NCI-H2029 treated with DMSO at 0.1 percent for 48 hours (cell line): ENCODE measurements around the gene CCDC194.
A peak's percentile ranks its signal among the peaks of the same experiment; 100 is the strongest.

Source experiments
- DNase-seq: peaks from one replicate; lab custom pipeline; 2025; lab: John Stamatoyannopoulos, UW

CCDC194 gene

DNA sequence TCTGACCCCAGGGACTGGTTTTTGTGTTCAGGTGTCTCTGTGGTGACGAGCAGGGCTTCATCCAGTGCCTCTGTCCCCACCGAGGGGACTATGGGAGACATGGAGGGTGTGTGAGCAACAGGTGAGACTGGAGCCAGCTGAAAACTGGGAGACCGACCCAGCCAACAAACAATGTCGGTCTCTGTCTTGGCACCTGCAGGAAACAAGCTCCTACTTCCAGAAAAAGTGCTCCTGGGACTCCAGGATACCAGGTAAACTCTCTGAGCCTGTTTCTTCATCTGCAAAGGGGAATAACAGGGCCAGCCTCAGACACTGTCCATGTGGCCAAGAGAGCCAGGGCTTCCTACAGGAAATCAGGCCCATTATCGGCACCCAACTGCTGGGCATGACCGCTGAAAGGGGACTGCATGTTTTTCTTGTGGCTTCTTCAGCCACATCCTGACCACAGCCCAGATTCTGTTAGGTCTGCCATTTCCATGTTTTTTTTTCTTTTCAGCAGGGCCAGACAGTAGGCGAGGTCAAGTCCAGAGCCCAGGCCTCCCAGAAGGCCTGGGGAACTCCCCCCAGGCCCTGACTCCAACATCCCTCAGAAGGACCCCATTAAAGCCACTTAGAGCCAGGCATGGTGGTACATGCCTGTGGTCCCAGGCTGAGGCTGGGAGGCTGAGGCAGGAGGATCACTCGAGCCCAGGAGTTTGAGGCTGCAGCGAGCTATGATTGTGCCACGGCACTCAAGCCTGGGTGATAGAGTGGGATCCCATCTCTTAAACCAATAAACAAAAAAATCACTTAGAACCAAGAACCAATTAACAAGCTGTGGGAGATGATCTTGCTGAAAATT, 12.3 kb upstream of the CCDC194 start:
- DNase-seq: no peak

DNA sequence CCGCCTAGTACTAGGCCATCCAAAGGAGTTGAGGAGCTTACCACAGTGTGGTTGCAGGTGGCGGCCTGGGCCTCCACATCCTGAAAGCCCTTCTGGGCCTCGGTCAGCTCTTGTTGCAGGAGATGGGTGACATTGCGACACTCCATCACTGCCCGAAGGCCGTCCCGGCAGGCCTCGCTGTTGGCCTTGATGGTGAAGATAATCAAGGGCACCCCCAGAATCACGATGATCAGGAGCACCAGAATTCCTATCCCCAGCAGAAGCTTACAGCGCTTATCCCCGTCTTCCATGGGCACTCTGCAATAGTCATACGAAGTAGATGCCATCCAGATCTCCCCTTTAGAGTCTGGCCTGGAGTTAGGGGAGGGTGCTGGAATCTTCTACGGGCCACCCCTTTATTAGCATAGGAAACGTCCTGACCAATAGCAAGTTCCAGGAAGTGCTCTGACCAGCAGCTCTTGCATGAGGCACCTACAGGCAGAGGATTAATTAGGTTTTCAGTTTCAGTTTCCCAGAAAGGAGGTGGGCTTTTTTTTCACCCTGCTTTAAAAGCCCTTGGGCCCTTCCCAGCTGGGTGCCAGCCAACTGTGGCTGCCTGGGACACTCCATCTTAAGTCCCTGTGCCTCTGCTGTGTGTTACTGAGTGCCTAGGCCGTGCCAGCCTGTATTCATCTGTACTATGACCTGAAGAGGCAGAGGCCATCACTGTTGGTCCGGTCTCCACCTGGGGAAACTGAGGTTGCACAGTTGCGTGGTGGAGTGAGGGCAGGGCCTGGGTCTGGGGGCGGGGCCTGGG, 11.5 kb upstream of the CCDC194 start, which contains the start of gene BST2:
TSS of gene BST2 (minus strand) at position 381 of the 796 bp plus-strand sequence. CDS start at position 326, 55 bp downstream.
- no peak for DNase-seq

DNA sequence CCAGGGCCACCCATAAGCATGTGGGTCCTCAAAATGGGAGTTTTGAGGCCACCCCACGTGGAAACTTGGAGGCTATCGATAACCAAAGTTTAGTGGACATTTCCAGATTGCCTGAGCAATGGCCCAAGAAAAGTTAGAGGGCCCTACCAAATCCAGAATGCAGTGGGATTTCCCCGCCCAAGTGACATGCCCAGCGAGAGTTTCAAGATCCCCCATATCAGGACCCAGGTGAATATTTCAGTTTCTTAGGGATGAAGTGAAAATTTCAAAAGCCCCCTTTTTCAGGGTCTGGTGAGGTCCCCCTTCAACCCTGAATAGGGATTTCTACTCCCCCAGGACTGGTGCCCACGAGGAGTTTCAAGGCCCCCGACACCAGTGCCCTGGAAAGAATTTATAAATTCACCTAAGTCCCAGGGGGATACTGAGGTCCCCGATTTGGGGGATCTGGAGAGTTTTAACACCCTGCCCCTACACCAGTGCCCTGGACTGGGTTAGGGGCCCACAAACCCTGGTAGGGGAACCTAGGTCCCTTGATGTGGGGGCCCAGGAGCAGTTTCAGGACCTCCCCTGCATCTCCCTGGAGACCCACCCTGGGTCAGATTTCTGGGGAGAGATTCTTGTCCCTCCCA, 10.7 kb upstream of the CCDC194 start:
- DNase-seq: no peak

- no peak for DNase-seq
These were observed 10.0 kb upstream of the CCDC194 start for GRCh38 chr19:17404015-17404414.

DNA sequence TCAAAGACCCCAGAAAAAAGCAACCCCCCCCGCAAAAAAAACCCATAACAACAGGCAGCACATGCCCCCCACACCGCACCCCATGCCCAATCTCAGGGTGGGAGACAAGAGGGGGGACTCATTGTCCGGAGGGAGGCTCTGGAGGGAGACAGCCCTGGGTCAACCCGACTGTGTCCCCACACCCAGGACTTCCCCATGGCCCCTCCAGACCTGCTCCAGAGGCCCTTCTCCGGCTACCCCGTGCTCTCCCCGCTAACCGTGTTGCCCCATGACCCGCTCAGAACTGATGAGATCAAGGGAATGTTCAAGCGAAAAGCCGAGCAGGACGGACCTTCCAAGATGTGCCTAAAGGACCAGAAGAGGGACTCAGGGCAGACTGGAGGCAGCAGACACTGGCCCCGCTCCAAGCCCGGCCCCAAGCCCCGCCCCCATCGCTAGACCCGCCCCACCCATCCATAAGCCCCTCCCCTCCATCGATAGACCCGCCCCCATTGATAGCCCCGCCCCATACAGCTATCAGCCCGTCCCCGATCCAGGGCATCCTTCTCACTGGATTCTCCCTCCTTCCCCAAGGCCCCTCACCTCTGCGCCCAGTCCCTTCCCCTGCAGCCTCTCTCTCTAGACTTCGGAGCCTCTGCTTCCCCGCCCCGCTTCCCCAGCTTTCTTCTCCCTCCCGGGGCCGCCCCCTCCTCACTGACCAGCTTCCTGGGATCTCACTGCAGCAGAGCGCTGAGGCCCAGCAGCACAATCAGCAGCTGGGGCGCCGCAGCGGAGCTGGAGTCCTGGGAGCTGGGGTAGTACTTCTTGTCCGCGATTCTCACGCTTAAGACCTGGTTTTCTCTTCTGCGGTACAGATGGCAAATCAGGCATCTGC, 9.2 kb upstream of the CCDC194 start:
- DNase-seq: no peak

- DNase-seq: no peak
These were observed 7.6 kb upstream of the CCDC194 start for GRCh38 chr19:17401628-17402027.

DNA sequence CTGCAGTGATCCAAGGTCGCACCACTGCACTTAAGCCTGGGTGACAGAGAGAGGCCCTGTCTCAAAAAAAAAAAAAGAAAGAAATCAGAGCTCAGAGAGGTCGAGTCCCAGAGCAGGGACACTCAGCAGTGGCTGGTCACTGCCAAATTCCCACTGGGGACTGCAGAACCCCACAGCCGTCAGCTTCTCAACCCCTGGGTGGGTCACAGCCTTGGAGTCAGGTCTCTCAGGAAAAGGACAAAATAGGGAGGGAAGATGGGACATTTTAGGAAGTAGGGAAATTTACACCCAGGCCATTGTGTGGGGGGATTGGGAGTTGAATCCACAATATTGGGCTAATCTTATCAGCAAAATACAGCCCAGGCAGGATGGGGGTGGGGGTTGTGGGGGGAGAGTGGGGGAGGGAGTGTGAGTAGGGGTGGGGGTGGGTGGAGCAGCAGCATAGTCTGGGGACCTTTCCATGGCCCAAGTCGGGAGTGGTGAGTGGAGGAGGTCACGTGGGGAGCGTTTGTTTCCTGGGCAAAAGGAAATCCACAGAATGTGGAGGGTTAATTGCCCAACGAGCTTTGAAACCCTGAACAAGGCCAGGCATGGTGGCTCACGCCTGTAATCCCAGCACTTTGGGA, 5.0 kb upstream of the CCDC194 start:
- DNase-seq: no peak

DNA sequence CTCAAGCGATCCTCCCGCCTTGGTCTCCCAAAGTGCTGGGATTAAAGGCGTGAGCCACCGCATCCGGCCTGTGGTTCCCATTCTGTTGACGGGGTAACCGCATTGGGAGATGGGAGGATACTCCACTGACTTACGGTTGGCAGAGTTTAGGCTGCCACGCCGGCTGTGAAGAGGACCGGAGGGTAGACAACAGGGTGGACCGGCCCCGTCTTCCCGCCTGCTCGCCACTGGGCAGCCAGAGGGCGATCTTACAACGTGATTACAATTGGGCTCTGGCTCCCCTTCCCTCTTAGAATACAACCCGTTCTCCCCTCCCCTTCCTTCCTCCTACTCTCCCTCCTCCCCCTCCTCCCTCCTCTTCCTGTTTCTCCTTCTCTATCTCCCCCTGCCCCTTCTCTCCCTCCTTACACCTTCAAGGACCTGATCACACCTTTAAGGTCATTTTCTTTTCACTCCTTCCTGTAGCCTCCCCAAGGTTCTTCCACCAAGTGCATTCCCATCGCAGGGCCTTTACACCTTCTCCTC, 957 bp upstream of the CCDC194 start:
- DNase-seq: peak; percentile 20

DNA sequence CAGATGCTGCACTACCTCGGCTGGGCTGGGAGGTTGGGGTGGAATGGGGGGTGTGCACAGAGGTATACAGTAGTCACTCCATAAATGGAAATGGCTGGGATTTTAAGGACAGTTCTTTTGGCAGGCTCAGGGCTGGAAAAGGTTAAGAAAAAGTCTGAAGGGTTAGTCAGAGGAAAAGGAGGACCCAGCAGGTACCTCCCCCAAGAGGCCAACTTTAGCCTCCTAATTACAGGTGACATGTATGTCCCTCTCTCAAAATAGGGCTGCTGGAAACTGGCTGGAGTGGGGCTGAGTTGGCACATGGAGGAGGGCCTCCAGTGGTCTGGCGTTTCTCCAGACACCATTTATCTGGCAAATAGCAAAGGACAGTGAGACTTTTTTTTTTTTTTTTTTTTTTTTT, 994 bp downstream of the CCDC194 start:
- DNase-seq: no peak

DNA sequence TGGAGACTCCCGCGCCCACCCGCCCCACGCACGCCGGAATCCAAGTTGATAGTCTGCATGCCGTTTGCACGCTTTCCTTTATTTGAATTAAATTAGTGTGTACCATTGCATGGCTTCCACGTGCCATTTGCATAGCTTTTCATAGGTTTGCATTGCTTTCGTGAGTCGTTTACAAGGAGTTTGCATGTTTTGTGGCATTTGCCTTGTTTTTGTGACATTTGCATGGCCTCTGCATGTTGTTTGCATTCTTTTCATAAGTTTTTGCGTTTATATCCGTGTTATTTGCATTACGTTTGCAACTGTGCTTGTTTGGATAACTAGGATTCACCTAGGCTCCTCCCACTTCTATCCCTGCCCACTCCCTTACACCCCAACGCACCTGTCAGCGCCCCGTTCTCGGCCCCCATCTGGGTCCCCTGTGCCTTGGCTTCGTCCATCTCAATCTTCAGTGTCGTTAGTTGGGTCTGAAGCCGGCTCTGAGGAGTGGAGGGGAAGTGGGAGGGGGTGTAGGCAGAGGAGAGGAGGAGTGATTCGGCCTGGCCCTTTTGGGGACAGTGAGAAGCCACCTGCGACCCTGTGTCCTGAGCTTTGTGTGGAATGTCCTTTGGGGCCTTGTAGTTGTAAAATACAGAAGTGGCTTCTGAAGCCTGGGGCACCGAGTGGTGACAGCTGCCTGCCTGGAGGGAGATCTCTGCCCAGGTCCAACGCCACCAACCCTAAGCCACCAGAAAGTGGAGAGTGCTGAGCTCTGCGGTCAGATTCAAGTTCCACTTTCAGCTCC, 2.4 kb downstream of the CCDC194 start:
- DNase-seq: no peak

- peak; percentile 51 for DNase-seq
These were observed 3.2 kb downstream of the CCDC194 start for GRCh38 chr19:17390665-17391370.

DNA sequence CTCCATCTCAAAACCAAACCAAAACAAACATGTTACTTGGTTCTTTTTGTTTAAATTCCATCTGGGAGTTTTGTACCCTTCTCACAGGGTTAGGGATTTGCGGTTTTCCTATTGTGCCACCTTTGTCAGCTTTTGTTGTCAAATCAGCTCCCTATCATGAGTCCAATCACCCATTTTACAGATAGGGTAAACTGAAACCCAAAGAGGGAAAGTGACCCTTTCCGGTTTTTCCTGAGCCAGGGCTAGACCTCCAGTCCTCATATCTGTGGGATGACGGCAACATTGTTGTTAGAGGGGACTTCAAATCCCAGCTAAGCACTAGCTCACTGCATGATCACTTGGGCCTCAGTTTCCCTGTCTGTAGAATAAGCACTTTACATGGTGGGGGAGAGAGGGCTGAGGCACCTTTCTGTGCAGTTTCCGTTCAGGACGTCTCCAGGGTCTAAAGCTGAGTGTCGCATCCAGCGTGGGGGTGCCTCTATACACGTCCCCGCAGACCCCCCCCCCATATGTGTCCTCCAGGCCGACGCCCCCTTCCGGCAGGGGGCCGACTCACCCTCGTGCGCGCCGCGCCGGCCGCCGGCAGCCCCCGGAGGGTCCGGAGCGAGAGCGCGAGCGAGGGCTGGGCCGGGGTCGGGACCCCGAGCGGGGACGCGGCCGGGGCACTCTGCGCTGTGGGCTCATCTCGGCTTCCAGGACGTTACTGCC, 3.9 kb downstream of the CCDC194 start:
- DNase-seq: no peak

DNA sequence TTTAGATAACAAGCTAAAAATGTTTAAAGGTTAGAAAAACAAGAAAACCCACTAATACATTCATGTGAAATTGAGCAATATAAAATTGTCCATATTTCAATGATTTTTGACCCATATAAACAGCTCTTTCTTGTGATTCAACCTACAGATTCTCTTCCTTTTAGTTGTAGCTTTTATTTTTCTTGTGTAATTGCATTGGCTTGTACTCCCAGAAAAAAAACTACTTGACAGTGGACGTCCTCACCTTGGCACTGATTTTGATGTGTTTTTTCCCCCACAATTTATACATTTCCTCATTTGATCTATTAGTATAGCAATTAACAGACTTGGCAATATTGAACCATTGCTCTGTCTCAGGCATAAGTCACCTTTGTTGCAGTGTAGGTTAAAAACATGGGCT, 4.7 kb downstream of the CCDC194 start:
- no peak for DNase-seq

GRCh38 chr19:17385878-17386611, 8.0 kb downstream of the CCDC194 start:
- DNase-seq: no peak

DNA sequence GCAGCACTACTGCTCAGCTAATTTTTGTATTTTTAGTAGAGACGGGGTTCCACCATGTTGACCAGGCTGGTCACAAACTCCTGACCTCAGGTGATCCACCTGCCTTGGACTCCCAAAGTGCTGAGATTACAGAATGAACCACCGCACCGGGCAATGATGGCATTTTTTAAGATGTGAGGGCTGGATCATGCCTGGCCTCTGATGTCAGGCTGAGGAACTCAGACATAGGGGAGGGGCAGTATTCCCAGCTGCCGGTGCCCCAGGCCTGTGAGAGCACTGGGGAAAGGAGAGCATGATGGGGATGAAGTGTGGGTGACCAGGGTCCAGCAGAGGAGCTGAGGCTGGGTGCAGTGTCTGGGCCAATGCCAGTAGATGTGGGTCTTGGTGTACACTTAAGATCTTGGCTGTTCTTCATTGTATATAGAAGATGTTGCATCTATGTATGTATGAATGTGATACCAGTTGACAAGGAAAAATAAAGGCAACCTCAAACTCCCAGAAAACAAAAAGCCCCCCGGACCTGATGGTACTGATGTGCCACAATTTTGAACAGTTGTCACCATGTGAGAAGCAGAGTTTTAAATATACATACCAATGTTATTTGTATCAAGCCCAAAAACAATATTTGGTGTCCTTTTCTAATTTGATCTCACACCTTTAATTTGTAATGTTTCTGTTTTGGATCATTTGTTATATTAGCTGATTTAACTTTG, 13.4 kb downstream of the CCDC194 start:
- no peak for DNase-seq

DNA sequence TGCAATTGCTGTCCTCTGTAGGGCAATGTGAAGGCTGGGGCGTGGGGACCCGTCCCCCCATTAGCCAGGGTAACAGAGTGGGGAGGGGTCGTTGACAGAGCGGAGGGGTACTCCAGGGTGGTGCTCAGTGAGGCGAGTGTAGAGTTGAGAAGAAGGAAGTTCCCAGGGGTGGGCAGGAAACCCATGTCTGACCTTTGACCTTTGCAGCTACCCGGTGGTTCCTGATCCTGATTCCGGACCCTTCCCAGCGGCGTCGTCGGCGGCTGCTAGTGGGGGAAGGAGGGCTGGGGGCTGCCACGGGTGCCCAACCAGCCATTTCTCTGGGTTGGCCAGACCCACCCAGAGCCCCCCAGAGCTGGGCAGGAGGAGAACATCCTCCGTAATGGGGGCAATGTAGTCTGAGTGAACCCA, 14.8 kb downstream of the CCDC194 start:
- DNase-seq: no peak

GRCh38 chr19:17378271-17378670, 15.7 kb downstream of the CCDC194 start:
- no peak for DNase-seq
